ENCODE results near the gene TMEM254. TPM values are rescaled to one million over a fixed set of nuclear protein-coding genes. Genes with fewer than 3 reads are reported as not detected.

Gene TMEM254
- total and polyA plus RNA-seq, 9 of the 15 experiments (the other 6 are each of a cell fraction or from before 2014, with no cell fraction given), result 0.59 to 4.7 (median 1.9) TPM

DNA sequence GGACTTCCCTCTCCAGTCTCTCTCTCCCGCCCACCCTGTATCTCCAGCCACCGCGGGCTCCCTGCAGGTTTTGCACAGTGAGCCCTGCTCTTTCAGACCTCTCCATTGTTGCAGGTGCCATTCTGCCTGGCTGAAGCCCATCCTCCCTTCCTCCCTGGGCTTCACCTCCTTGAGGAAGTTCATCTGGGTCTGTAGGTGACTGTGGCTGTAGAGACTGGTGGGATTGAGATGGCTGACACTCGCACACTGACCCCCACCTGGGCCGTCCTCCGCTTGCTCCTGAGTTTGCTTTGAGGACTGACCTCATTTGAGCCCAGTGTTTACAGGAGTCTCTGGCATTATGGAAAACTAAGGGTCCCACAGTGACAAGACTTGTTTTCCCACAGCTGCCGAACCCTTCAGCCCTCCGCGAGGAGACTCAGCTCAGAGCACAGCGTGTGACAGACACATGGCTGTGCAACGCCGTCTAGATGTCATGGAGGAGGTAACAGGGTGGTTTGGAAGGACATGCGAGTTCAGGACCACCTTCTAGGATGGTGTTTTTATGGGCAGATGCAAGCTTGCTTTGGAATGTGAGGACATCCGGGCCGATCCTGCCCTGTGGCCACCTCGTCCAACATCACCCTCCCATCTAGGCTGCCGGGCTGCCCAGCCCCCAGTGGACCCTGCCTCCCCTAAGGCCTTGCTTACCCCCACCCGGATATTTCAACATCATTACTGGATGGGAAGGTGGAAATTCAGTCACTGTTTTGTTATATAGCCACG is 63.4 kb downstream of the TMEM254 start:
- ATAC-seq (no peak), DNase-seq (ENCODE audit: extremely low read depth in 1 of 4, low spot score in 3 of 4) (peak in 1 of 4 experiments; percentile 7), FAIRE-seq (no peak)
- intact Hi-C loops (cut with micrococcal nuclease) (no loop called here), in situ Hi-C loops (cut with MboI) (no loop called here)
- Histone ChIP-seq H3K9me3 (replicated peaks; ENCODE audit: control insufficient read depth, insufficient read depth, low read depth, low read length) (no peaks in the 10 kb centered on the region), H4K20me1 (replicated peaks; ENCODE audit: control insufficient read depth, insufficient read depth, low read length) (peaks cover 5% of the 10 kb centered on the region), H3K27ac (ENCODE audit: extremely low read depth, low read depth, low read length) (no peak overlapping the region), H3K4me2 (ENCODE audit: insufficient read depth, low read length) (no peak overlapping the region), H3K36me3 (ENCODE audit: control insufficient read depth, insufficient read depth, low read length) (no peaks in the 10 kb centered on the region), H3K9ac (ENCODE audit: insufficient read depth in 1 of 2, low read depth in 2 of 2, low read length in 2 of 2) (peak overlapping the region in 1 of 2 experiments; percentile 39; a peak in 1 of 4 replicates), H3K79me2 (ENCODE audit: control insufficient read depth, insufficient read depth, low read length) (no peaks in the 10 kb centered on the region), H3K27me3 (ENCODE audit: control insufficient read depth in 2 of 2, insufficient read depth in 2 of 2, low read length in 2 of 2) (peaks cover 20 to 46% of the 10 kb centered on the region in 2 experiments), H3K4me3 (no peak overlapping the region), H2AFZ (ENCODE audit: low read depth, low read length) (no peak overlapping the region), H3K9me1 (ENCODE audit: control insufficient read depth, insufficient read depth, low read length) (no peaks in the 10 kb centered on the region), H3K4me1 (replicated peaks in 1 of 2; ENCODE audit: control insufficient read depth in 2 of 2, insufficient read depth in 2 of 2, low read length in 2 of 2) (peaks cover 0 to 9% of the 10 kb centered on the region in 2 experiments; a peak in 3 of 5 replicates)
- WGBS (ENCODE audit: insufficient coverage, low coverage, missing lambda C conversion rate), result 3% methylated on average over 16 of the region's 19 CpGs
- POLR2A ChIA-PET, result no interaction called here
- TF ChIP-seq ZNF583 (CRISPR knock-in tag; IDR thresholded peaks at IDR 0.05), result no peak
- no peak for TF ChIP-seq MLX (CRISPR knock-in tag; conservative IDR thresholded peaks at IDR 0.05)
- no peak for TF ChIP-seq XRCC4 (IDR thresholded peaks at IDR 0.05; ENCODE audit: extremely low read depth, insufficient read depth, insufficient read length)
- CTCF ChIA-PET (ENCODE audit: low intra/inter-chr PET ratio), result no interaction called here
- no TSS peak for BruUV-seq (replicated peaks)

Other genes starting within 250 kb of the TMEM254 start
- not detected in 2 replicates for gene SFTPD, start 129.6 kb upstream of the TMEM254 start, total RNA-seq (2014; rRNA removed)
- gene SFTPD, start 129.6 kb upstream of the TMEM254 start, total RNA-seq (2014; rRNA removed; fragmentation: Illumina TruSeq; extraction: Trizol), result not detected in 2 replicates
- not detected in 2 replicates for gene SFTPD, start 129.6 kb upstream of the TMEM254 start, total RNA-seq (2015; rRNA removed; fragmentation: Illumina TruSeq; extraction: Trizol)
- gene SFTPD, start 129.6 kb upstream of the TMEM254 start, total RNA-seq (2021), result 0.20 and 0.29 TPM in 2 replicates
- not detected in 2 replicates for gene SFTPD, start 129.6 kb upstream of the TMEM254 start, polyA plus RNA-seq (2011; rRNA removed)
- not detected in 2 replicates for gene SFTPD, start 129.6 kb upstream of the TMEM254 start, polyA plus RNA-seq (2014; fragmentation: Illumina TruSeq; extraction: Trizol)
- gene SFTPD, start 129.6 kb upstream of the TMEM254 start, polyA plus RNA-seq (2014; fragmentation: Nextera tagmentation; extraction: Ambion mirVana), result not detected
- gene SFTPD, start 129.6 kb upstream of the TMEM254 start, polyA plus RNA-seq (2014; rRNA removed), result not detected in 2 replicates
- gene PLAC9, start 54.1 kb downstream of the TMEM254 start, total RNA-seq (2014; rRNA removed), result not detected in 2 replicates
- not detected in 2 replicates for gene PLAC9, start 54.1 kb downstream of the TMEM254 start, total RNA-seq (2014; rRNA removed; fragmentation: Illumina TruSeq; extraction: Trizol)
- not detected in 2 replicates for gene PLAC9, start 54.1 kb downstream of the TMEM254 start, total RNA-seq (2015; rRNA removed; fragmentation: Illumina TruSeq; extraction: Trizol)
- gene PLAC9, start 54.1 kb downstream of the TMEM254 start, total RNA-seq (2021), result not detected in 2 replicates
- gene PLAC9, start 54.1 kb downstream of the TMEM254 start, polyA plus RNA-seq (2011; rRNA removed), result not detected in 2 replicates
- gene PLAC9, start 54.1 kb downstream of the TMEM254 start, polyA plus RNA-seq (2014; fragmentation: Illumina TruSeq; extraction: Trizol), result not detected in 2 replicates
- gene PLAC9, start 54.1 kb downstream of the TMEM254 start, polyA plus RNA-seq (2014; fragmentation: Nextera tagmentation; extraction: Ambion mirVana), result not detected
- not detected in 2 replicates for gene PLAC9, start 54.1 kb downstream of the TMEM254 start, polyA plus RNA-seq (2014; rRNA removed)
- gene ANXA11, start 126.9 kb downstream of the TMEM254 start, total RNA-seq (2014; rRNA removed), result 109 and 153 TPM in 2 replicates
- gene ANXA11, start 126.9 kb downstream of the TMEM254 start, total RNA-seq (2014; rRNA removed; fragmentation: Illumina TruSeq; extraction: Trizol), result 107 and 116 TPM in 2 replicates
- gene ANXA11, start 126.9 kb downstream of the TMEM254 start, total RNA-seq (2015; rRNA removed; fragmentation: Illumina TruSeq; extraction: Trizol), result 148 and 173 TPM in 2 replicates
- 182 and 201 TPM in 2 replicates for gene ANXA11, start 126.9 kb downstream of the TMEM254 start, total RNA-seq (2021)
- 110 and 146 TPM in 2 replicates for gene ANXA11, start 126.9 kb downstream of the TMEM254 start, polyA plus RNA-seq (2011; rRNA removed)
- gene ANXA11, start 126.9 kb downstream of the TMEM254 start, polyA plus RNA-seq (2014; fragmentation: Illumina TruSeq; extraction: Trizol), result 212 and 243 TPM in 2 replicates
- 10 to 100 TPM; 43.6 to 70.0 TPM for gene ANXA11, start 126.9 kb downstream of the TMEM254 start, polyA plus RNA-seq (2014; fragmentation: Nextera tagmentation; extraction: Ambion mirVana)
- 95.7 and 97.6 TPM in 2 replicates for gene ANXA11, start 126.9 kb downstream of the TMEM254 start, polyA plus RNA-seq (2014; rRNA removed)
- gene MAT1A, start 211.0 kb downstream of the TMEM254 start, total RNA-seq (2014; rRNA removed), result 0.05 and 0.12 TPM in 2 replicates
- 0.15 TPM in 1 of 2 replicates, not detected in the other for gene MAT1A, start 211.0 kb downstream of the TMEM254 start, total RNA-seq (2014; rRNA removed; fragmentation: Illumina TruSeq; extraction: Trizol)
- gene MAT1A, start 211.0 kb downstream of the TMEM254 start, total RNA-seq (2015; rRNA removed; fragmentation: Illumina TruSeq; extraction: Trizol), result 0.11 and 0.26 TPM in 2 replicates
- gene MAT1A, start 211.0 kb downstream of the TMEM254 start, total RNA-seq (2021), result 0.24 and 0.42 TPM in 2 replicates
- gene MAT1A, start 211.0 kb downstream of the TMEM254 start, polyA plus RNA-seq (2011; rRNA removed), result 0.03 and 0.04 TPM in 2 replicates
- 0.03 TPM in 1 of 2 replicates, not detected in the other for gene MAT1A, start 211.0 kb downstream of the TMEM254 start, polyA plus RNA-seq (2014; fragmentation: Illumina TruSeq; extraction: Trizol)
- gene MAT1A, start 211.0 kb downstream of the TMEM254 start, polyA plus RNA-seq (2014; fragmentation: Nextera tagmentation; extraction: Ambion mirVana), result not detected
- gene MAT1A, start 211.0 kb downstream of the TMEM254 start, polyA plus RNA-seq (2014; rRNA removed), result 0.19 and 0.30 TPM in 2 replicates